GM21381 (cell line): ENCODE measurements around the gene HYPK.
"Not testable (repeated sequence)": the region's sequence is repeated elsewhere in the genome, so short reads cannot be mapped to it uniquely, and the experiment has no call there.

Experiments used
- ATAC-seq: cut with Tn5 transposase; IDR thresholded peaks from one replicate; pipeline ENCODE4 v1.9.1; 2021; ENCODE audit warnings: mild to moderate bottlenecking, moderate library complexity; ENCODE audit not compliant: unreplicated experiment

HYPK gene

DNA sequence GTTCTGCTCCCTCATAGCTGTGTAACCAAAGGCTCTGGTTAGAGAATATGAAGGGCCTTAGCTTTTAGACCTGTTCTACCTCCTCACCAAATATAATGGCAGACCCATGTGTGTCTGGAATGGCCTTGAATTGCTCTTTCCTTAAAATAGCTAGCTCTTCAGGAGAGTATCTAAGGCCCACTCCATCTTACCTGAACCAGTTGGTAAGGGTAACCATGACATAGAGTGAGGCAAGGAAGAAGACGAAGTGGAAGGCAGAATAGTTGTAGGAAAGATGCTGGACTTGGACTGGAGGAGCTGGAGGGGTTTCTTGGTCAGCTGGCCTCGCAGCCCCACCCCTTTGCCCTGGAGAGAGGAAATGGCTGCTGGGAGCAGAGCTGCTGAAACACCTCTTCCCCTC, 5.2 kb upstream of the HYPK start:
- no peak for ATAC-seq

DNA sequence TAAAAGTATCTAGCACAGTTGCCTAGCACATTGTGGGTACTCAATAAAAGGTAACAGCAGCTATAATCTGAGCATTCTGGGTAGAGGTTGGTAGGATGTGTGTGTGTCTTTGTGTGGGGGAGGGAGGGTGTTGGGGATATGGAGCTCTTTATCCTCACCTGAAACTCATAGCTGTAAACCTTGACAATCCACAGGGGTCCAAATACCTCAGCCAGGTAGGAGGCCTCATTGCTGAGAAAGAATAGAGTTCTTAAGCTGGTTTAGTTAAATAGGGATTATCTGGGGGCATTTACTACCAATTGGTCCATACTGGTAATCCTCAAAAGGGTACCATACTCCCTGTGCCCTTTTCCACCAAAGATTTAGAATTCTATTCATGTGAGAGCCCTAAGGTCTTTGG, 4.4 kb upstream of the HYPK start:
- ATAC-seq = no peak

DNA sequence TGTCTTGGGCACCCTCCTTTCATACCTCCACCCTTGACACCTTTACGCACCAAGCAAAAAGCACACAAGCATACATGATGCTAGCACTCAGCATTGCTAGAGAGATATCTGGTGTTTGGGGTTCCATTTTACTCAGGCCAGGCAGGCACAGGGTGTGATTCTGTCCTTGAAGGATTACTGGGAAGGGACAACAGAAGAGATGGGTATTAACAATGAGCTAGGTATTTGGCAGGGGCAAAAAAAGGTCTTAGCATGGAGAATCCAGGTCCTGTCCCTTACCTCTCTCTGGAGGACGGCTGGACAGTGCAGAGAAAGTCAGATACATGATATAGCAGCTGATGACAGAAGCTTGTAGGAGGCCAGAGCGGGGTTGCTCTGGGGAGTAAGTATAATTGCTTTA, 3.8 kb upstream of the HYPK start:
- ATAC-seq = no peak

DNA sequence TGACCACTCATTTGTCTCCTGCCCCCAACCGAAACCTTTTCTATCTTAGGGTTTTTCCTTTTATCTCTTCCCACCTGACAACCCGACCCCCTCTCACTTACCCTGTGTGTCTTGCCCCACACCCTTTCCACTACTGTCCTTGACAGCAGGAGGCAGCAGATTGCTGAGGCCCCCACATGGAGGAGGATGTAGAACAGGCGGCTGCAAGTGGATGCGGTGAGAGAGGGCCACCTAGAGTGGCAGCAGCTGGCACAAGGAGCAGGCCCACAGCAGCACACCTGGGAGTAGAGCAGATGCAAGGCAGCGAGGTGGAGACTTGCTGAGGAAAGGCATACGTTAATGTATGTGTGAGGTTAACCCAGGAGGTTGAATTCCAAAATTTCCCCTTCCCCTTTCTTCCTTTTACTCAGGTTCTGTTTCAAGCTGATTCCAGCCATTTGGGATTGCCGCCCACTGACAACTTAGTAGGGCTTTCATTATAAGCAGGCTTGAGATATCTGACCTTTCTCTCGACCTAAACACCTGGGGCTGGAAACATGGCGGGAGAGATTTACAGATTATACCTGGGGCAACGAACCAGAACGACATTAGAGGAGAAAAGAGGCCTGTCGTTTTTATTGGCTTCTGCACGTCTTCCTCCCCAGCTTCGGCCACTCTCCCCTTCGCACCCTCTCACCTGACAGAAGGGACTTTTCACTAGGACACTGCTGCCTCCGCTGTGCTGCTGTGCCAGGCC, 1.0 kb upstream of the HYPK start:
- ATAC-seq = no peak

DNA sequence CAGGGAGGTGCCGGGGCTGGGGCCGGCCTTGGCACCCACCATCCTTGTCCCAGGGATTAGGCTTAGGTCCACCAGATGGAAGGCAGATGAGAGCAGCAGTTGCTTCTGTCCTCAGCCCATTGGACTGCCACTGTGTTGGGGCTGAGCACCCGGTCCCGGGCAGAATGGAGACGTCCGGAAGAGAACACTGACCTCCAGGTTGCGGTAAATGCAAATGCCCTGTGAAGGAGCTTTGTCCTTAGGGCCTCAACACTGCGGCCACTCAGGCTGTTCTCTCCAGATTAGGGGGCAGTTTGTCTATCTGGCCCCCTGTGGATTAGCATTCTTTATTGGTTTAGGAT, 484 bp upstream of the HYPK start, which contains the start of gene SERINC4:
Gene SERINC4 (minus strand): TSS at position 276 of the 341 bp plus-strand sequence. CDS start 234 bp downstream, at position 42.
- no peak for ATAC-seq

DNA sequence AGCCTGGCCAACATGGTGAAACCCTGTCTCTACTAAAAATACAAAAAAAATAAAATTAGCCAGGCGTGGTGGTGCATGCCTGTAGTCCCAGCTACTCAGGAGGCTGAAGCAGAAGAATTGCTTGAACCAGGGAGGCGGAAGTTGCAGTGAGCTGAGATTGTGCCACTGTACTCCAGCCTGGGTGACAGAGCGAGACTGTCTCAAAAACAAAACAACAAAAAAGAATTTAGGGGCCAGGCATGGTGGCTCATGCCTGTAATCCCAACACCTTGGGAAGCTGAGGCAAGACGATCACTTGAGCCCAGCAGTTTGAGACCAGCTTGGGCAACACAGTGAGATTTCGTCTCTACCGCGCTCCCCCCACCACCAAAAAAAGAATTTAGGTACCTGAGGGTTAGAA, 2.3 kb downstream of the HYPK start:
- not testable (repeated sequence) for ATAC-seq

DNA sequence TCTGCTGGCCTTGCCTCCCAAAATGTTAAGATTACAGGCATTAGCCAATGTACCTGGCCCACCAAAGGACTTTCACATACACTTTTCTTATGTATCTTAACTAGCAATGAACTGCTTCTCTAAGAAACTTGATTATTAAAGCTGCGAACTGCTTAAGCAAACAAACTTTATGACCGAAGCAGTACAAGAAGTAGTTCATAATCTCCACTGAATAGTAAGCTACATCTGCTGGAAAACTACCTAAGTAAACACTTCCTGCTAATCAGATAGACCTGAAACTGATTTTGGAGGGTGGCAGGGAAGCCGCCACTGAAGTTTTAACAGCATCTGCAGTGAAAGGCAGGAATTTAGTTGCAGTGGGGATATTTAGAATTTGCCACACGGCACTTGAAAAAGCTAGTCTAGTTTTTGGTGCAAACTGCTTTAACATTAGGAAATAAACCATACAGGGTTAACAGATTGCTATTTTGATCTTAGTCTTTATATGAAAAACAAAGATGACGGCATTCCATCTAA, 8.1 kb downstream of the HYPK start:
- no peak for ATAC-seq

DNA sequence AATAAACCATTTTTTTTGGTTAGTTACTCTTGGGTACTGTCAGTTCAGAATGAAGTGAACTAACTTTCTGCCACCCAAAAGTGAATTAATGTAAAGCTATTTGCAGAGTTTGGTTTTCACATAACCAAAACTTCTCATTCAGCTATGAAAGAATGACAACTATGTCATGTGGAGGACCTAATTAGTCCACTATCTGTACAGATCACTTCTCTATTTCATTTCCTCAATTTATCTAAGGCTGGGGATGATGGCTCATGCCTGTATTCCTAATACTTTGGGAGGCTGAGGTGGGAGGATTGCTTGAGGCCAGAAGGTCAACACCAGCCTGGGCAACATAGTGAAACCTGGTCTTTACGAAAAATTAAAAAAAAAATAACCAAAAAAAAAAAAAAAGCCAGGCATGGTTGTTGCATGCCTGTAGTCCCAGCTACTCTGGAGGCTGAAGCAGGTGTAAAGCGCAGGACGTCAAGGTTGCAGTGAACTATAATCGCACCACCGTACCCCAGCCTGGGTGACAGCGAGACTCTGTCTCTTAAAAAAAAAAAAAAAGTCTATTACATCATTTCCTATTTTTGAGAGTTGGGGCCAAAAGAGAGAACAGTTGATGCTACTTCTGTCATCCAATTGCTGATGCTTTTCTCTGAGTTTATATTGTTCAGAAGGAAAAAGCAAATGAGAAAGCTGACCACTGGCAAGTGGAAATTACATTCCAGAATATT, 8.7 kb downstream of the HYPK start:
- peak; percentile 58 for ATAC-seq

DNA sequence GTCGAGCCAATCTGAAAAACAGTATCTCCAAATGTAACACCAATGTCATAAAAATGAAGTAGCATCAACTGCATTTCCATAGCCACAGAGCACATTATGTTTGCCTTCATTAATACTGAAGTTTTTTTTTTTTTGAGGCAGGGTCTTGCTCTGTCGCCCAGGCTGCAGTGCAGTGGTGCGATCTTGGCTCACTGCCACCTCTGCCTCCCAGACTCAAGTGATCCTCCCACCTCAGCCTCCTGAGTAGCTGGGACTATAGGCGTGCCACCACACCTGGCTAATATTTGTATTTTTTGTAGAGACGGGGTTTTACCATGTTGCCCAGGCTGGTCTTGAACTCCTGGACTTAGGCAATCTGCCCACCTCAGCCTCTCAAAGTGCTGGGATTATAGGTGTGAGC, 14.7 kb downstream of the HYPK start:
- ATAC-seq = not testable (repeated sequence)

DNA sequence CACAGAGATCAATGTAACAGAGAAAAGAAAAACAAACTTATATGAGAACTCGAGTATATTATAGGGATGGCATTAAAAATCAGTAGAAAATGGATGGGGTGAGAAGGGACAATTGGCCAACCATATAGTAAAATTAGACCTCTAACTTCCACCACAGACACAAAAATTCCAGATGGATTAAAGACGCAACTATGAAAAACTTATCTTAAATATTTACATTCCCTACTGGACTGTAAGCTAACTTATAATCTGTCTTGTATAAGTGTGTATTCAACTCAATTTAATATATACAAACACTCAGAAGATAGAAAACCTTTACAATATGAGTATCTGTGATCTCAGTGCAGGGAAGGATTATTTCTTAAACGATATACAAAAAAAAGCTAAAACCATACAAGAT, 21.1 kb downstream of the HYPK start:
- ATAC-seq = no peak

DNA sequence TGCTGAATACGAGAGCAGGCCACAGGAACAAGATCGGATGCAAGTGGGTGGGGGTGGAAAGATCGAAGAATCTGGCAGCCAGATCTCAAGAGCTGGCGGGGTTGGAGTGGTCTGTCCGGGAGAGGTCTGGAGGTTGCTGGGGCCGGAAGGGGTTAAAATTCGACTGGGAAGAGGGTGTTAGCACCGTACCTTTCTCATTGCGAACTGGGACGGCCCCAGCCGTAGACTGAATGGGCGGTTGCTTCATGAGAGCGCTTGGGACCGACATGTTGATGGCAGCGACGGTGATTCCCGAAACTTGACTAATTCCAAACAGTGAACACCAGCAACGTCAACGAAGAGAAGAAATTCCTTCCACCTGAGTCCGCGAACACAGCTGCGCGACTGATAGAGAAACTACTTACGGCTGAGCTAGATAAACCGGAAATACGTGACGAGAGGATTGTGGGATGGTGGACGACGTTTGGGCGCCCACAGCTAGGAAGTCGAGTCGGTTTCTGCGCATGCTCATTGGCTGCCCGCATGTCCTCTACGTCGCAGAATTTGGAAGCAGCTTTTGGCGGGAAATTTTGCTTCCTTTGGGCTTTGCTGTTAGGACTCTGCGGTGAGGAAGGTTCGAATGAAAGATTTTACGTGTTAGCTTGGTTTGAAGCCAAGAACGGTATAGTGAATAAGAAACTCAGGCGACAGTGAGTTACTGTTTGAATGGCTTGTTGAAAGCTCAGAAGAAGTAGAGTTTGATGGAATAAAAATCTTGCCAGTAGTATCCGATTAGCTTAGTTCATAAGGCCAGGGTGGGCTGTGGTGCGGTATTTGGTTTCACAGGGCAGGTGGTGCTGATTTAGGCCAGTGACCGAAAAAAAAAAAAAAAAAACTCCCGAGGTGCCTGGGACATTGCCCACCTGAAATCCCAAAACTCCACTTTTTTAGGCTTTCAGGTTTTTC, 24.2 kb downstream of the HYPK start, which contains the start of gene MFAP1:
Gene MFAP1 (minus strand): TSS at position 389 of the 945 bp plus-strand sequence. CDS start 121 bp downstream, at position 268.
- ATAC-seq = peak; percentile 71

DNA sequence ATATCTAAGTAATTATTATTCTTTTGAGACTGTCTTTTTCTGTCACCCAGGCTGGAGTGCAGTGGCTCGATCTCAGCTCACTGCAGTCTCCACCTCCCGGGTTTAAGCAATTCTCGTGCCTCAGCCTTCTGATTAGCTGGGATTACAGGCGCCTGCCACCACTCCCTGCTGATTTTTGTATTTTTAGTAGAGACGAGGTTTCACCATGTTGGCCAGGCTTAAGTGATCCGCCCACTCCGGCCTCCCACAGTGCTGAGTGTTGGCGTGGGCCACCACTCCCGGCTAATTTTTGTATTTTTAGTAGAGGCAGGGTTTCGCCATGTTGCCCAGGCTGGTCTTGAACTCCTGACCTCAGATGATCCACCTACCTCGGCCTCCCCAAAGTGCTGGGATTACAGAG, 24.9 kb downstream of the HYPK start:
- ATAC-seq = not testable (repeated sequence)

DNA sequence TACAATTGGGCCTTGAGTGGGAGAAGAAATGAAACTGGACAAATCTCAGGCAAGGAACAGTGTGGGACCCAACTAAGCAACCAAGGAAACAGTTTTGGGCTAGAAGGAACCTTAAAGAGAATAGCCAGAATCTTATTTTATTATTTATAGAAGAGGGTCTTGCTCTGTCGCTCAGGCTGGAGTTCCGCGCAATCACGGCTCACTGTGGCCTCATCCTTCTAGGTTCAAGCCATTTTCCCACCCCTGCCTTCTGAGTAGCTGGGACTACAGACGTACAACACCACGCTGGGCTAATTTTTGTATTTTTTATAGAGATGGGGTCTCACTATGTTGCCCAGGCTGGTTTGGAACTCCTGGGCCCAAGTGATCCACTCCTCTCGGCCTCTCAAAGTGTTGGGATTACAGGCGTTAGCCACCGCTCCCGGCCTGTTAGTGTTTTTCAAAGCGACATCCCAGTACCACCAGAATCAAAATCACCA, 25.7 kb downstream of the HYPK start:
- ATAC-seq = no peak

DNA sequence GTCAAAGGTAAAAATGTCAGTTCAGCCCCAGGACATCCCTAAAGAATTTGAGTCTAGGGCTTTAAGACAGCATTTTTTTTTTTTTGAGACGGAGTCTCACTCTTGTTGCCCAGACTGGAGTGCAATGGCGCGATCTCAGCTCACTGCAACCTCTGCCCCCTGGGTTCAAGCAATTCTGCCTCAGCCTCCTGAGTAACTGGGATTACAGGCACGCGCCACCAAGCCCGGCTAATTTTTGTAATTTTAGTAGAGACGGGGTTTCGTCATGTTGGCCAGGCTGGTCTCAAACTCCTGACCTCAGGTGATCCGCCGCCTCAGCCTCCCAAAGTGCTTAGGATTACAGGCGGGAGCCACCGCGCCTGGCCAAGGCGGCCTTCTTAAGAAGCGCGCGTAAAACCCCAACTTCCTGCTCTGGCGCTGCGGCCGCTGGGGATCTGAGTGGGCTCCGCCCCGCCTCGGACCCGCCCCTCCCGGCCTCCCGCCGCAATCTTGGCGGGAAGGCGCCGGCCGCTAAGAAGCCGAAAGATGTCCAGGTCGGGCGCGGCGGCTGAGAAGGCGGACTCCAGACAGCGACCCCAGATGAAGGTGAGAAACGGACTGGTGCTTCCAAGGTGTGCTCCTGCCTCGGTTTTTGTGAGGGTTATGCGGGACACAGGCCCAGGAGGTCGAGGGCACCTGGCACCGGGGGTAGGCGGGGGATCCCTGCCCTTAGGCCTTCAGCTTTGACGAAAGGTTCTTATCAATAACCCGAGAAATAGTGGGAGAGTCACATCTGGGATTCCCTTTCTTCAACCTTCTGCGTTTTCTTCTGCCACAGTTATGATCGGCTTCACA, 26.3 kb downstream of the HYPK start, which contains the start of gene WDR76:
Gene WDR76 (plus strand): TSS at position 495 of the 834 bp plus-strand sequence. CDS start 31 bp downstream, at position 526.
- no peak for ATAC-seq

DNA sequence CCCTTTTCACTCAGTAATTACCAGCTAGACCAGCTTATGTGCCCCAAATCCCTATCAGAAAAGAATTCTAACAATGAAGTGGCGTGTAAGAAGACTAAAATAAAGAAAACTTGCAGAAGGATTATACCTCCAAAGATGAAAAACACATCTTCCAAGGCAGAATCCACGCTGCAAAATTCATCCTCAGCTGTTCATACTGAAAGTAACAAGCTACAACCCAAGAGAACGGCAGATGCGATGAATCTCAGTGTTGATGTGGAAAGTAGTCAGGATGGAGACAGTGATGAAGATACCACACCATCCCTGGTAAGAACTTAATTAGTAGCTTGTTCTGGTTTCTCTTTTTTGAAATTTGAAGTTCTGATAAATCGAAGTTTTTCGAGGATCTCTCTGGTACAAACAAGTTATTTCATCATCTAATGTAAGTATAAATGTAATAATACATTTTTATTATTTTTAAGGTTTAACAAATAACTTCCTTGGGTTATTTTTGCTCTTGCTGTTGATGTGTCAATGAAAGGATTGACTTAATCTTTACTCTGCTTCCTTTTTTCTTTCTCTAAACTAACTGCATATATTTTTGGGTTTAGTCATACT, 27.8 kb downstream of the HYPK start:
- no peak for ATAC-seq

DNA sequence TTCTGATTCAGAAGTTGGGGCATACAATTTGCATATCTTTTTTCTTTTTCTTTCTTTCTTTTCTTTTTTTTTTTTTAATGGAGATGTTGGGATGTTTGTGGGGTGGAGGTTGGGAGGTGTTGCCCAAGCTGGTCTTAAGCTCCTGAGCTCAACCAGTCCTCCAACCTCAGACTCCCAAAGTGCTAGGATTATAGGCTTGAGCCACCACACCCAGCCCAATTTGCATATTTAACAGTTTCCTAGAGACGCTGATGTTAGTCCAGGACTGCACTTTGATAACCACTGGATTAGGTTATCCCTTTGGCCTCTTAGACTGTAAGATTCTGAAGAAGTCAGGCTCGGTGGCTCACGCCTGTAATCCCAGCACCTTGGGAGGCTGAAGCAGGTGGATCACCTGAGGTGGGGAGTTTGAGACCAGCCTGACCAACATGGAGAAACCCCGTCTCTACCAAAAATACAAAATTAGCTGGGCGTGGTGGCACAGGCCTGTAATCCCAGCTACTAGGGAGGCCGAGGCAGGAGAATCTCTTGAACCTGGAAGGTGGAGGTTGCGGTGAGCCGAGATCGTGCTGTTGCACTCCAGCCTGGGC, 29.6 kb downstream of the HYPK start:
- ATAC-seq = not testable (repeated sequence)

DNA sequence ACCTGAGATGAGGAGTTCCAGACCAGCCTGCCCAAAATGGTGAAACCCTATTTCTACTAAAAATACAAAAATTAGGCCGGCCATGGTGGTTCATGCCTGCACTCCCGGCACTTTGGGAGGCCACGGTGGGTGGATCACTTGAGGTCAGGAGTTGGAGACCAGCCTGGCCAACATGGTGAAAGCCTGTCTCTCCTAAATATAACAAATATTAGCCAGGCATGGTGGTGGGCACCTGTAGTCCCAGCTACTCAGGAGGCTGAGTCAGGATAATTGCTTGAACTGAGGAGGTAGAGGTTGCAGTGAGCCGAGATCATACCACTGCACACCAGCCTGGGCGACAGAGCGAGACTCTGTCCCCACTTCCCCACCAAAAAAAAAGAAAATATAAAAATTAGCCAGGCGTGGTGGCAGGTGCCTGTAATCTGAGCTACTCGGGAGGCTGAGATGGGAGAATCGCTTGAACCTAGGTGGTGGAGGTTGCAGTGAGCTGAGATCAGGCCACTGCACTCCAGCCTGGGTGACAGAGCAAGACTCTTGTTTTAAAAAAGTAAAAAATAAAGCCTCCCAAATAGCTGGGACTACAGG, 30.4 kb downstream of the HYPK start:
- ATAC-seq = not testable (repeated sequence)

DNA sequence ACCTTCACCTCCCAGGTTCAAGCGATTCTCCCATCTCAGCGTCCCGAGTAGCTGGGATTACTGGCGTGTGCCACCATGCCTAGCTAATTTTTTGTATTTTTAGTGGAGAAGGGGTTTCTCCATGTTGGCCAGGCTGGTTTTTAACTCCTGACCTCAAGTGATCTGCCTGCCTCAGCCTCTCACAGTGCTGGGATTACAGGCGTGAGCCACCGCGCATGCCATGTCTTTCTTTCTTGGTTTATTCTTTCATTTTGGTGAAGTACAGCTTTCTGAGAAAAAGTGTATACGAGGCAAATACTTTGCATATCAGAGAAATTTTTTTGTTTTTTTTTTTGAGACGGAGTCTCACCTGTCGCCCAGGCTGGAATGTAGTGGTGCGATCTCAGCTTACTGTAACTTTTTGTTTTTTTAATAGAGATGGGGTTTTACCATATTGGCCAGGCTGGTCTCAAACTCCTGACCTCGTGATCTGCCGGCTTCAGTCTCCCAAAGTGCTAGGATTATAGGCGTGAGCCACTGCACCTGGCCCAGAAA, 31.2 kb downstream of the HYPK start:
- not testable (repeated sequence) for ATAC-seq
